Fibroblast of the aortic adventitia (primary cell): Measurements from ENCODE around the gene ST3GAL4. TPM values are rescaled to one million over a fixed set of nuclear protein-coding genes. Genes with fewer than 3 reads are reported as not detected.
"Not testable (repeated sequence)": the region's sequence is repeated elsewhere in the genome, so short reads cannot be mapped to it uniquely, and the experiment has no call there.

Experiments
- DNase-seq: peaks from one replicate; pipeline ENCODE4 v3.0.0-alpha.2; 2010; ENCODE audit warnings: low read depth
- H3K4me3 ChIP-seq: 2 replicates; pipeline ENCODE4 v1.5.1; 2011; ENCODE audit warnings: low read depth, mild to moderate bottlenecking, control low read depth, low read length, moderate library complexity
- CTCF ChIP-seq: IDR thresholded peaks from 2 replicates; pipeline ENCODE4 v1.5.1; 2011; ENCODE audit warnings: mild to moderate bottlenecking, low read length, control low read depth, inconsistent platforms; ENCODE audit not compliant: insufficient read depth
- total RNA-seq: library from RNA; depleted of rRNA; stranded (reverse); fragments of >200 nt; gene quantifications from 2 replicates; pipeline ENCODE4 v1.2.3, GENCODE V29; 2012; ENCODE audit warnings: low replicate concordance

ST3GAL4 gene
- 9.6 and 25.4 TPM in 2 replicates for total RNA-seq

DNA sequence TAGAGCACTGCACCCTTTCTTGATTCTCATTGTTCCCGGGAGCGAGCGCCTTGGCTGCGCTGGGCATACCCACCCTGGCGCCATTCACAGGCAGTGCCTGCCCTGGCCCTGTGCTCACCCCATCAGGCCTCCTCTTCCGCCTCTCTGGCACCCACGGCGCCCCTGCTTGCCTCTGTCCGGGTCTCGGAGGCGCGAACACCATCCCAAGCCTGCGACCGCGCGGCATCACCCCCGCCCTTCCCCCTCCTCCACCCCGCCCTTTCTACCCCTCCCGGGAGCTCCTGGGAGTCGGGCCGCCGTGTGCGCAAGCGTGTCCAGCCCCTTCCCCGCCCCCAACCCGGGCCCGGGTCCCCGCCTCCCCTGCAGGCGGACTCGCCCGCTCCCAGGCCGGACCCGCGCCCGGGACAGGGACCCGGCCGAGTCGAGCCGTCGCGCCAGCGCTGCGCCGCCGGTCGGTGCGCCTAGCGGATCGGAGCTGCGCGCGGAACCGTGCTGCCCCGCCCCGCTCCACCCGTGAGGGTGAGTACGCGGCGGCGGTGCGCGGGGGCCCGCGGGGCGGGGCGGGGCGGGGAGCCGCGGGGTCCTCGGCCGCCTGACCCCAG is at the start of gene ST3GAL4:
Gene ST3GAL4 (plus strand): TSS at position 363 of the 602 bp plus-strand sequence. CDS start 50,470 bp downstream, outside the sequence.
- TF ChIP-seq CTCF = no peak
- peak within 1 kb of the TSS; percentile 86 for H3K4me3 ChIP-seq
- DNase-seq = peak; percentile 56

DNA sequence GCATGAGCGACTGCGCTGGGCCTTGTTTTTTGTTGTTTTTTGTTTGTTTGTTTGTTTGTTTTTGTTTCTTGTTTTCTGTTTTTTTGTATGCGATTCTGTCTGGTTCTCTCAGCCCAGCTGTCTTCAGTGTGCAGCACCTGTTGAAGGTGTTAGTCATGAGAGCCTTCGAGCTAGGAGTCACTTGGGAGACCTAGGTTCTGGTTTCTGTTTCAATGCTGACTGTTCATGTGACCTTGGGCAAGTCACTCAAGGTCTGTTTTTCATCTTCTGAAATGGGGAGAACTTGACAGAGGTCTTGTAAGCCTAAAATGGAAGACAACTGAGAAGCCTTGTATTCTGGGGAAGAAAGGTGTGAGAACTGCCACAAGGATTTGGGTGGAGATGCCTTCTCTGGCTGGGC is 49.8 kb upstream of the ST3GAL4 start:
- H3K4me3 ChIP-seq = no peak overlapping the region
- TF ChIP-seq CTCF = no peak
- DNase-seq = no peak

DNA sequence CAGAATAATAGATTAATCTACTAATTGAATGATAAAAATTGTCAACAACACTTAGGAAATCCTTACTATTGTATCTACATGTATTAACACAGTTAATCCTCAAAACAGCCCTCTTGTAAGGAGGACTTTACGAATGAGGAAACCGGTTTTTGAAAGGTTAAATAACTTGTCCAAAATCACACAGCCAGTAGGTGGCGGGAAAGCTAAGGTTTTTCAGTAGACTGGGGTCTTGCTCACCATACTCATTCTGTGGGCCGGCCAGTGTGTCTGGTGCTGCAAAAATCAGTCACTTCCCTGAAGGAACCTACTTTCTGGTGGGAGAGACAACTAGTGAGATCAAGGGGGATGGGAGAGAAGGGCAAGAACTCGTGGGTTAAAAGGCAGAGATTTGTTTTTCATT is 47.8 kb upstream of the ST3GAL4 start:
- DNase-seq = peak; percentile 68
- no peak overlapping the region for H3K4me3 ChIP-seq
- TF ChIP-seq CTCF = peak; percentile 53

DNA sequence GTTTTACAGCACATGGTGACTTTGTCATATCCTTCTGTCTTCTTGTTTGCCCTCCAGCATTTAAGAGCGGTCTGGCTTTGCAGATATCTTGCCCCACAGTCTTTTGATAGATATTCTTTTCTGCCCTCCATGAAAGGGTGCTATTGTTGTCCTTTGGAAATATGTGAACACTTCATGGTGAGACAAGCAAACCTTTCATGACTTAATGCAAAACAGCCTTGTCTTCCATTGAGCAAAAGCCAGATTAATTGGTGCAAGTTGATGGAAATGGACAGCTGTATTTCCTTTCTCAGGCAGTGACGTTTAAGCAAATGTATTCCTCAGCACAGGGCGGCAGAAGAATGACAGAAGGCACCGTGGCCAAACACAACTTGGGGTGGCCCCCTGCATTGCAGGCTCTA is 47.2 kb upstream of the ST3GAL4 start:
- H3K4me3 ChIP-seq = no peak overlapping the region
- no peak for TF ChIP-seq CTCF
- DNase-seq = no peak

DNA sequence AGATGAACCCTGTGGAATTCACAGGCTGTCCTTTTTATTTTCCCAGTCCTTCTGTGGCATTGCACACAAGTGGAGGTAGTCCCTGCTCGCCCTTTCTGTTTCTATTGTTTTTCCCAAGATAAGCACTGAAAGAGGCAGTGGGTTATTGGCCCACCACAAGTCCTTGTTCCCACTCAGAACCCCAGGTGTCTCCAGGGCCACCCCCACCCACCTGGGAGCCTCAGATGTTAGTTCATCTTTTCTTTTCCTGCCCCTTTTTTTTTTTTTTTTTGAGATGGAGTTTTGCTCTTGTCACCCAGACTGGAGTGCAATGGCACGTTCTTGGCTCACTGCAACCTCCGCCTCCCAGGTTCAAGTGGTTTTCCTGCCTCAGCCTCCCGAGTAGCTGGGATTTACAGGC is 46.7 kb upstream of the ST3GAL4 start:
- not testable (repeated sequence) for DNase-seq

GRCh38 chr11:126310200-126310991 is 45.1 kb upstream of the ST3GAL4 start:
- no peak overlapping the region for H3K4me3 ChIP-seq
- DNase-seq = peak; percentile 82
- peak; percentile 94 for TF ChIP-seq CTCF

More for the DNA sequence above, 46.7 kb upstream of the ST3GAL4 start:
- H3K4me3 ChIP-seq = not testable (repeated sequence)

DNA sequence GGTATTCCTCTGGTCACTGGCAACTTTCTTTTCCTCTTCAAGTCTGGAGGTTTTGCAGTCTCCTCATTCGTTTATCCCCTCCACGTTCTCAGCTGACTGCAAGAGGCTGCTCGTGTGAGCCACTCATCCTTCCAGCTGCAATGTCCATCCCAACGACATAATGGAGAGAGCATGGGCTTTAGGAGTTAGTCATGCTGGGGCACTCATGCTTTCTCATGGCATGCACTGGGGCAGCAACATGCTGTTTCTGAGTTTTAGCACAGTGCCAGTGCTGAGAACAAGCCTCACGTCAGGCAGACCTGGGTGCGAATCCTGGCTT is 44.5 kb upstream of the ST3GAL4 start:
- H3K4me3 ChIP-seq = no peak overlapping the region
- no peak for DNase-seq
- TF ChIP-seq CTCF = no peak
